ENCODE measurements around the gene BAHCC1. TPM values are rescaled to one million over a fixed set of nuclear protein-coding genes. Genes with fewer than 3 reads are reported as not detected.

BAHCC1 gene
- total RNA-seq, 1 experiment from 2014 or later = 3.1 TPM

GRCh38 chr17:81380666-81381518, 14.4 kb upstream of the BAHCC1 start:
- H2BK120ac ChIP-seq (ENCODE audit: low read depth, low read length, poor library complexity, severe bottlenecking) = no peak overlapping the region
- no peaks in the 10 kb centered on the region for H3K79me2 ChIP-seq (ENCODE audit: insufficient read depth, low read length)
- no peak overlapping the region for H3K4me3 Mint-ChIP-seq

More at GRCh38 chr17:81380666-81381518, 14.4 kb upstream of the BAHCC1 start:
- Histone ChIP-seq H3K4me1 (ENCODE audit: insufficient read depth, low read length) (no peaks in the 10 kb centered on the region), H3K14ac (ENCODE audit: insufficient read depth, low read length) (no peak overlapping the region), H3K23ac (ENCODE audit: insufficient read length, low read depth, low read length) (no peak overlapping the region), H4K8ac (replicated peaks; ENCODE audit: insufficient read length, low read depth, low read length) (no peak overlapping the region), H3K18ac (ENCODE audit: insufficient read length, low read depth, low read length) (no peak overlapping the region), H2BK5ac (ENCODE audit: insufficient read length, low read length) (no peak overlapping the region), H2BK20ac (ENCODE audit: low read depth, low read length, poor library complexity, severe bottlenecking) (no peak overlapping the region), H3K4ac (ENCODE audit: low read depth, low read length) (no peak overlapping the region), H4K91ac (ENCODE audit: insufficient read length, low read depth, low read length) (no peak overlapping the region), H3T11ph (ENCODE audit: low read length) (no peak overlapping the region), H2BK12ac (ENCODE audit: insufficient read length, low read depth, low read length) (no peak overlapping the region), H3K27me3 (ENCODE audit: insufficient read depth, low read length) (peaks cover 12% of the 10 kb centered on the region), H4K20me1 (ENCODE audit: control insufficient read depth, insufficient read depth, insufficient read length) (no peaks in the 10 kb centered on the region), H4K5ac (ENCODE audit: insufficient read length, low read depth, low read length) (no peak overlapping the region), H3K4me2 (ENCODE audit: insufficient read depth, insufficient read length, low read length) (no peak overlapping the region), H3K9me3 (ENCODE audit: control insufficient read depth, low read depth, low read length) (no peaks in the 10 kb centered on the region), H3K56ac (ENCODE audit: insufficient read length, low read depth, low read length) (no peak overlapping the region), H3K79me1 (ENCODE audit: insufficient read depth, low read depth, low read length, poor library complexity, severe bottlenecking) (no peaks in the 10 kb centered on the region), H3K27ac (ENCODE audit: insufficient read length, low read depth, low read length) (no peak overlapping the region), H2AK5ac (ENCODE audit: insufficient read length, low read length) (no peak overlapping the region), H3K9ac (ENCODE audit: extremely low read depth, insufficient read length, low read length) (no peak overlapping the region), H2BK15ac (ENCODE audit: low read depth, low read length) (no peak overlapping the region), H3K23me2 (ENCODE audit: insufficient read length, low read depth, low read length, poor library complexity, severe bottlenecking) (no peaks in the 10 kb centered on the region), H2AFZ (ENCODE audit: low read length) (no peak overlapping the region)
- H3K36me3 Mint-ChIP-seq (ENCODE audit: insufficient read depth in 1 of 3, low read depth in 3 of 3) = no peaks in the 10 kb centered on the region
- DNase-seq = peak; percentile 28
- no peak for TF ChIP-seq CTCF (conservative IDR thresholded peaks at IDR 0.05)
- no peaks in the 10 kb centered on the region for H3K4me1 Mint-ChIP-seq
- no peaks in the 10 kb centered on the region for H3K9me3 Mint-ChIP-seq
- peaks cover 65% of the 10 kb centered on the region for H3K27me3 Mint-ChIP-seq (ENCODE audit: low read depth)
- no CpG with 5 or more reads among the region's 34 CpGs for WGBS (ENCODE audit: extremely low coverage, insufficient read length, low lambda C conversion rate)
- H3K27ac Mint-ChIP-seq = no peak overlapping the region
